Osteocyte (in vitro differentiated cells): Measurements from ENCODE around the gene MPRIP. TPM values are rescaled to one million over a fixed set of nuclear protein-coding genes. Genes with fewer than 3 reads are reported as not detected.

Source experiments
- DNase-seq: peaks from one replicate; pipeline ENCODE4 v3.0.0; 2021; ENCODE audit warnings: mixed read lengths; ENCODE audit not compliant: unreplicated experiment; ENCODE audit errors: extremely low spot score
- H3K27ac Mint-ChIP-seq: one replicate; pipeline ENCODE4 v1.8.0; 2021; ENCODE audit warnings: mild to moderate bottlenecking, mixed read lengths; ENCODE audit not compliant: unreplicated experiment
- H3K27me3 Mint-ChIP-seq: one replicate; pipeline ENCODE4 v1.8.0; 2021; ENCODE audit warnings: mixed read lengths; ENCODE audit not compliant: unreplicated experiment
- H3K36me3 Mint-ChIP-seq: one replicate; pipeline ENCODE4 v1.8.0; 2021; ENCODE audit warnings: mixed read lengths; ENCODE audit not compliant: unreplicated experiment
- H3K4me1 Mint-ChIP-seq: one replicate; pipeline ENCODE4 v1.8.0; 2021; ENCODE audit warnings: mixed read lengths; ENCODE audit not compliant: unreplicated experiment
- H3K4me3 Mint-ChIP-seq: one replicate; pipeline ENCODE4 v1.8.0; 2021; ENCODE audit warnings: mild to moderate bottlenecking, moderate library complexity, mixed read lengths; ENCODE audit not compliant: unreplicated experiment
- H3K9me3 Mint-ChIP-seq: one replicate; pipeline ENCODE4 v1.8.0; 2021; ENCODE audit warnings: mixed read lengths; ENCODE audit not compliant: unreplicated experiment
- total RNA-seq: library from RNA; stranded (reverse); gene quantifications from 2 replicates; pipeline ENCODE4 v1.2.1, GENCODE V29; 2021
- TF ChIP-seq, protein P1 (sequence below): fragments of 200-600 bp; sonication (generic); IDR thresholded peaks from 2 replicates; pipeline ENCODE4 v1.5.0; 2021; ENCODE audit warnings: antibody characterized with exemption, mild to moderate bottlenecking, moderate library complexity

MPRIP gene
- total RNA-seq, 1 donor from 2014 or later: 206 TPM

DNA sequence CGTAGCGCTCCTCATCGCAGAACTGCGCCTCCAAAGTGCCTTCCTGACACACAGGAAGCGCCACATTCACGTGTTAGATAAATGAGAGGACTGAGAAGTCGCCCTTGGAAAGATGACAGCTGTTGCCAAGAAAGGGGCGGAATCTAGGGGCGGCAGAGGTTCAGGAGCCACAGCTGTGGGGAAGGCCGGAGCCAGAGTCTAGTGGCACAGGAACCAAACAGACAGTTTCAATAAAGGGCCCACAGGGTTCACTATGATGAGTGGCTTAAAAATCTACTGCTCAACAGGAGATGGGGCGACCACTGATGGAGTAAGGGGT lies 190.0 kb downstream of the MPRIP start:
- Mint-ChIP-seq H3K9me3 (no peaks in the 10 kb centered on the region), H3K27ac (no peak overlapping the region), H3K36me3 (peaks cover 34% of the 10 kb centered on the region)

DNA sequence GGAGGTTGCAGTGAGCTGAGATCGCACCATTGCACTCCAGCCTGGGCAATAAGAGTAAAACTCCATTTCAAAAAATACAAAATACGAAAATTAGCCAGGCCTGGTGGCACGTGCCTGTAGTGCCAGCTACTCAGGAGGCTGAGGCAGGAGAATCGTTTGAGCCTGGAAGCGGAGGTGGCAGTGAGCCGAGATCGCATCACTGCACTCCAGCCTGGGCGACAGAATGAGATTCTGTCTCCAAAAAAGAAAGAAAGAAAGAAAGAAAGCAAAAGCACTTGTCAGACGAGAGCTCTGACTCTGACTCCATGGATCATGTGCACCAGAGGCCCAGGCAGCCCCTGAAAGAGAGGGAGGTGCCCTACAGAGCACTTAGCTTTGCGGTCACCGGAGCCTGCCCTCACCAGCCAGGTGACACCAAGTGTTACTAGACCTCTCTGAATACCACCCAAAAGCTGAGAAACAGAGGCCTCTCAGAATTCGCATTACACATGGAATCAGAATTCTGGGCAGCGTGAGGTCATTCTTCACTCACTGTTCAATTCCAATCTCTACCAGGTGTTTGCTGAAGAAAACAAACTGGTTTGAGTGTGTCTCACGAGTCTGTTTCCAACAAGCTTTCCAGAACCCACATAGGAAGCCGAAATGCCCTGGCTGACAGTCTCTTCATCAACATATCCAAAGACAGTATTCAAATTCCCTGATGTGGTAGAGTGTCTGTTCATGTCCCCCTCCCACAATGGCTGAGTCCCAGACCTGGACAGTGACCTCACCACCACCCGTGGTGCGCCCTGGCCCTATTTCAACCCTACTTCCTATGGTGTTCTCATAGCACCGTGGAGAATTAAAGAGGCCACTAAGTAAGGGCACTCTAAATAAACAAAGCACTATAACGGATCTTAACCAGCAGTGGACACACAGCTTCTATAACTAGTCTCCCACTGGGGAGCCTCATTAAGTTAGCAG lies 193.2 kb downstream of the MPRIP start:
- Mint-ChIP-seq H3K27me3 (no peaks in the 10 kb centered on the region), H3K4me3 (peak overlapping the region; percentile 98), H3K4me1 (peaks cover 35% of the 10 kb centered on the region), H3K36me3 (peaks cover 15% of the 10 kb centered on the region), H3K27ac (peak overlapping the region; percentile 99), H3K9me3 (no peaks in the 10 kb centered on the region)
- DNase-seq: no peak
- TF ChIP-seq, protein P1, sequence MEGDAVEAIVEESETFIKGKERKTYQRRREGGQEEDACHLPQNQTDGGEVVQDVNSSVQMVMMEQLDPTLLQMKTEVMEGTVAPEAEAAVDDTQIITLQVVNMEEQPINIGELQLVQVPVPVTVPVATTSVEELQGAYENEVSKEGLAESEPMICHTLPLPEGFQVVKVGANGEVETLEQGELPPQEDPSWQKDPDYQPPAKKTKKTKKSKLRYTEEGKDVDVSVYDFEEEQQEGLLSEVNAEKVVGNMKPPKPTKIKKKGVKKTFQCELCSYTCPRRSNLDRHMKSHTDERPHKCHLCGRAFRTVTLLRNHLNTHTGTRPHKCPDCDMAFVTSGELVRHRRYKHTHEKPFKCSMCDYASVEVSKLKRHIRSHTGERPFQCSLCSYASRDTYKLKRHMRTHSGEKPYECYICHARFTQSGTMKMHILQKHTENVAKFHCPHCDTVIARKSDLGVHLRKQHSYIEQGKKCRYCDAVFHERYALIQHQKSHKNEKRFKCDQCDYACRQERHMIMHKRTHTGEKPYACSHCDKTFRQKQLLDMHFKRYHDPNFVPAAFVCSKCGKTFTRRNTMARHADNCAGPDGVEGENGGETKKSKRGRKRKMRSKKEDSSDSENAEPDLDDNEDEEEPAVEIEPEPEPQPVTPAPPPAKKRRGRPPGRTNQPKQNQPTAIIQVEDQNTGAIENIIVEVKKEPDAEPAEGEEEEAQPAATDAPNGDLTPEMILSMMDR: no peak

More for the DNA sequence above, 190.0 kb downstream of the MPRIP start:
- H3K4me1 Mint-ChIP-seq: peaks cover 22% of the 10 kb centered on the region
- H3K4me3 Mint-ChIP-seq: no peak overlapping the region
- DNase-seq: no peak
- TF ChIP-seq, protein P1: no peak
- no peaks in the 10 kb centered on the region for H3K27me3 Mint-ChIP-seq

DNA sequence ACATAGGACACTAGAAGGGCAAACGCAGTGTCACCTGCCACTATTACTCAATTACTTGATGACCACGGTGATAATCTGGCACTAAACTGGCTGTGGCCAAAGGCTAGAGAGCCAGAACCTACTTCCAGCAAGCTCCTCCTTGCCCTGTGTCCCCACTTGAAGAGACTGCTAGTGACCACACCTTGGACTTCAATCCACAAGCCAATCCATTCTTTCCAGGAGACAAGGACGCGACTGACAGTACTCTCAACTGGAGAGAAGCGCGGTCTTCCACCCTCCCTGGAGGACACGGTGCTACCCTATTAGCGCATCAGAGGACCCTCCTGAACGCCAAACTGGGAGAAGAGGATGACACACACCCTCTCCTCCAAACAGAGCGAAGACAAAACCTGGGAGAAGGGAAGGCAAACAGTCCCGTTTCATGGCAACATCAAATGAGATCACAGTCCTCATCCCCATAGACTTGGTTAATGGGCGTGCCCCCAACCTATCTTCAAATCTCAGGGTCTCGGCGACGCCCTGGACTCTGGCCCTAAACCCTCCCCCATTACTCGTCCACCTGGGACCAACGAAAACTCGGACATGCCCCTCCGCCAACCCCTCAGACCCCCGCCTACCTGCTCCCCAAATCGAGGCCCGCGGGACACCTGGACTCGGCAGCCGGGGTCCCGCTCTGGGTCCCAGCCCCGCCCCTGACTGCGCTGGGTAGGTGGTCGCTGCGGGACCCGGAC lies 194.2 kb downstream of the MPRIP start:
- TF ChIP-seq, protein P1: no peak
- H3K27ac Mint-ChIP-seq: peak overlapping the region; percentile 99
- H3K9me3 Mint-ChIP-seq: no peaks in the 10 kb centered on the region
- peak overlapping the region; percentile 98 for H3K4me3 Mint-ChIP-seq
- no peak for DNase-seq
- H3K36me3 Mint-ChIP-seq: peaks cover 9% of the 10 kb centered on the region
- peaks cover 35% of the 10 kb centered on the region for H3K4me1 Mint-ChIP-seq
- no peaks in the 10 kb centered on the region for H3K27me3 Mint-ChIP-seq

DNA sequence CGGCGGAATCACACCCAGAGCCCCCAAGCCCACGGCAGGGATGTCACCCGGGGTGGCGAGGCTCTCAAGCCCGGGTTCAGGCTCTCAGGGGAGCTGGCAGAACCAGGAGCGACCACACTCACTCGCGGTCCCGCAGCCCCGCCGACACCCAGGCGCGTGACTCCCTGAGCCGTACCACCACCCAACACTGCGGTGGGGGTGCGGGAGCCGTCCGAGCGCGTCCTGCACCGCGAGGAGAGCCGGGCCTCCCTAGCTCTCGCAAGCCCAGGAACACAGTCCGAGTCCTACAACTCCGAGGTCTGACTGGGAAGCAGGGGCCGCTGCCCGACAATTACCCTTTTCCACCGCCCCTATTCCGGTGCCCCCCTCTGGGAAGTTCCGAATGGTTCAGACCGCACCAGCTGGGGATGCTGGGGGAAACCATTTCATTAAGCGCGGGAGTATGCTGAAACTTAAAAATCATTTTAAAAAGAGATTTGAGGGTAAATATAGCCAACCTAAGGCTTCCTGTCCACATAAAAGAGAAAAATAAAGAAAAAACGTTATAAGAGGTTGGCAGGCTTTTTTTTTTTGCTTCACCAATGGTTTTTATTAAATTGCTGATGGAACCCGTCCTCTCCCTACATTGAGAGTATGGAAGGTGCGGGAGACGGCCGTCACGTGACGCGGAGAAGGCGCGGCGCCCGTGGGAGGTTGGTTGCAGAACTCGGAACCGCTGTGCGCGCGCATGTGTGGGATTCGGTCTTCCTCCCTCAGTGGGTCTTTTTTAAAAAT lies 195.0 kb downstream of the MPRIP start, which contains the start of gene FLCN:
Gene FLCN (minus strand): TSS at position 143 of the 774 bp plus-strand sequence. CDS start 9,031 bp downstream, outside the sequence.
- no peaks in the 10 kb centered on the region for H3K27me3 Mint-ChIP-seq
- peak; percentile 95 for DNase-seq
- peak within 1 kb of the TSS; percentile 98 for H3K4me3 Mint-ChIP-seq
- H3K36me3 Mint-ChIP-seq: peaks cover 6% of the 10 kb centered on the region
- H3K4me1 Mint-ChIP-seq: peaks cover 32% of the 10 kb centered on the region
- TF ChIP-seq, protein P1: no peak
- peak within 1 kb of the TSS; percentile 99 for H3K27ac Mint-ChIP-seq
- no peaks in the 10 kb centered on the region for H3K9me3 Mint-ChIP-seq
